ENCODE results near the gene SOX9. TPM values are rescaled to one million over a fixed set of nuclear protein-coding genes. Genes with fewer than 3 reads are reported as not detected.
A peak's percentile ranks its signal among the peaks of the same experiment; 100 is the strongest.

SOX9 gene
- polyA plus RNA-seq, 1 donor (not counting 4 experiments of a cell fraction or from before 2014, with no cell fraction given), result 15.8 TPM

DNA sequence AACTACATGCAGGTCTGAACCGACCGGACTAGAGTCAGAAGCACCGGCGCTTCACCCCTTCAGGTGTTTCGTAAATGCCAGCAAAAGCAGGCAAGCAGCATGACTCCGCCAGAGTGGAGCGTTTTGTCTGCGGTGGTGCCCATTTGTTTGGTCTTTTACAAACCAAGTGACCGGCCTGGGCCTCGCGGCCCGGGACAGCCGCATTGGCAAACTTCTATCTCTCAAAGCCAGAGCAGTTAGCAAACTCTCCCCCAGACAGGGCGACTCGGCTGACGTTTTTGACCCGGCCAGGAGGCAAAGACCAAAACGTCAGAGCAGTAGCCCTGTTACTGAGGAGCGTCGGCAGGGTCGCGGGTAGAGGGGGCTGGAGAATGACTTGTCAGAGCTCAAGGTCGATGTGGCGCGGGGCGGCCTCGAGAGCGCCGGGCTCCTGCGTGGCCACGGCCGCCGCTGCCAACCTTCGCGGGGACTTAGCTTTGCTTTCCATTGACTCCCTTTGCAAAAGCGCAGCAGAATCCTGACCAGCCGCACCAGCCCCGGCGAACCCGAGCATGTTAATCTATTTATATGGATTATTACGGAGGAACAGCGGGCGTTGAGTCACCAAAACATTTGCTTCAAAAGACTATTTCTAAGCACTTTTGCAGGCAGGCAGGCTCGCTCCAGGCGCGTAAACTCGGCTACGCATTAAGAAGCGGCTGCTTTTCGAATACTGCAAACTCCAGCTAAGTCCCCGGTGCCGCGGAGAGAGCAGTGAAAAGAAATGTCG is 763 bp upstream of the SOX9 start:
- H3K9me1 ChIP-seq (ENCODE audit: control insufficient read depth, extremely low read depth, insufficient read depth, low read length), result peaks cover 4% of the 10 kb centered on the region
- peak overlapping the region; percentile 83 for H2AFZ ChIP-seq (ENCODE audit: control insufficient read depth, low read length)
- H3K4me1 ChIP-seq (ENCODE audit: control insufficient read depth, extremely low read depth, insufficient read depth, low read length), result peaks cover 43% of the 10 kb centered on the region
- FAIRE-seq (peak; percentile 46), DNase-seq (ENCODE audit: low read depth, low spot score) (no peak)
- dilution Hi-C loops (cut with MboI; ENCODE audit: extremely low pct_ligation_motif_present, low sequenced_read_pairs), result no loop called here
- peak overlapping the region; percentile 98 for H3K4me2 ChIP-seq (ENCODE audit: control insufficient read depth, extremely low read depth, insufficient read depth, low read depth, low read length)
- TF ChIP-seq EZH2 (IDR thresholded peaks at IDR 0.05; ENCODE audit: low read length), result no peak
- TF ChIP-seq, protein P1, sequence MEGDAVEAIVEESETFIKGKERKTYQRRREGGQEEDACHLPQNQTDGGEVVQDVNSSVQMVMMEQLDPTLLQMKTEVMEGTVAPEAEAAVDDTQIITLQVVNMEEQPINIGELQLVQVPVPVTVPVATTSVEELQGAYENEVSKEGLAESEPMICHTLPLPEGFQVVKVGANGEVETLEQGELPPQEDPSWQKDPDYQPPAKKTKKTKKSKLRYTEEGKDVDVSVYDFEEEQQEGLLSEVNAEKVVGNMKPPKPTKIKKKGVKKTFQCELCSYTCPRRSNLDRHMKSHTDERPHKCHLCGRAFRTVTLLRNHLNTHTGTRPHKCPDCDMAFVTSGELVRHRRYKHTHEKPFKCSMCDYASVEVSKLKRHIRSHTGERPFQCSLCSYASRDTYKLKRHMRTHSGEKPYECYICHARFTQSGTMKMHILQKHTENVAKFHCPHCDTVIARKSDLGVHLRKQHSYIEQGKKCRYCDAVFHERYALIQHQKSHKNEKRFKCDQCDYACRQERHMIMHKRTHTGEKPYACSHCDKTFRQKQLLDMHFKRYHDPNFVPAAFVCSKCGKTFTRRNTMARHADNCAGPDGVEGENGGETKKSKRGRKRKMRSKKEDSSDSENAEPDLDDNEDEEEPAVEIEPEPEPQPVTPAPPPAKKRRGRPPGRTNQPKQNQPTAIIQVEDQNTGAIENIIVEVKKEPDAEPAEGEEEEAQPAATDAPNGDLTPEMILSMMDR (optimal IDR thresholded peaks at IDR 0.05 in 1 of 3, IDR thresholded peaks at IDR 0.05 in 1 of 3, conservative IDR thresholded peaks at IDR 0.05 in 1 of 3; ENCODE audit: extremely low read depth in 1 of 3, insufficient read depth in 2 of 3, low read length in 3 of 3), result no peak
- H3K9me3 ChIP-seq (ENCODE audit: control insufficient read depth, low read depth, low read length), result no peaks in the 10 kb centered on the region
- H3K79me2 ChIP-seq (ENCODE audit: control insufficient read depth, insufficient read depth, low read length), result peaks cover 30% of the 10 kb centered on the region
- H3K27me3 ChIP-seq (ENCODE audit: control insufficient read depth, extremely low read depth, insufficient read depth, low read length), result peaks cover 19% of the 10 kb centered on the region
- peak overlapping the region; percentile 84 for H3K9ac ChIP-seq (ENCODE audit: control insufficient read depth, extremely low read depth, insufficient read depth, low read length)
- H3K36me3 ChIP-seq (ENCODE audit: control insufficient read depth in 2 of 2, extremely low read depth in 1 of 2, insufficient read depth in 2 of 2, low read length in 2 of 2), result peaks cover 6 to 16% of the 10 kb centered on the region in 2 experiments
- peak overlapping the region; percentile 83 for H3K27ac ChIP-seq (ENCODE audit: control insufficient read depth, insufficient read depth, low read length)
- peaks cover 28% of the 10 kb centered on the region for H4K20me1 ChIP-seq (ENCODE audit: control insufficient read depth, extremely low read depth, insufficient read depth, low read length)
- peak overlapping the region; percentile 77 to 91 (median 80) for H3K4me3 ChIP-seq (ENCODE audit: control insufficient read depth in 2 of 3, extremely low read depth in 1 of 3, insufficient read depth in 2 of 3, low read depth in 1 of 3, low read length in 3 of 3)

DNA sequence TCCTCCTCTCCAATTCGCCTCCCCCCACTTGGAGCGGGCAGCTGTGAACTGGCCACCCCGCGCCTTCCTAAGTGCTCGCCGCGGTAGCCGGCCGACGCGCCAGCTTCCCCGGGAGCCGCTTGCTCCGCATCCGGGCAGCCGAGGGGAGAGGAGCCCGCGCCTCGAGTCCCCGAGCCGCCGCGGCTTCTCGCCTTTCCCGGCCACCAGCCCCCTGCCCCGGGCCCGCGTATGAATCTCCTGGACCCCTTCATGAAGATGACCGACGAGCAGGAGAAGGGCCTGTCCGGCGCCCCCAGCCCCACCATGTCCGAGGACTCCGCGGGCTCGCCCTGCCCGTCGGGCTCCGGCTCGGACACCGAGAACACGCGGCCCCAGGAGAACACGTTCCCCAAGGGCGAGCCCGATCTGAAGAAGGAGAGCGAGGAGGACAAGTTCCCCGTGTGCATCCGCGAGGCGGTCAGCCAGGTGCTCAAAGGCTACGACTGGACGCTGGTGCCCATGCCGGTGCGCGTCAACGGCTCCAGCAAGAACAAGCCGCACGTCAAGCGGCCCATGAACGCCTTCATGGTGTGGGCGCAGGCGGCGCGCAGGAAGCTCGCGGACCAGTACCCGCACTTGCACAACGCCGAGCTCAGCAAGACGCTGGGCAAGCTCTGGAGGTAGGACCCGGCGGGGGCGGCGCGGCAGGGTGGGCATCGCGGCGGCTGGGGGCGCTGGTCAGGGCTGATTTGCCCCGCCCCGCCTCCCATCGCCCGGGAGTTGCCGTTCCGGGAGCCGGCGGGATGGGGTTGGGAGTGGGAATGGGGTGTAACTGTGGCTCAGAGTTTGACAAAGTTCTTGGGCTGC is 567 bp downstream of the SOX9 start:
- DNase-seq (ENCODE audit: low read depth, low spot score), result no peak
- TF ChIP-seq EZH2 (IDR thresholded peaks at IDR 0.05; ENCODE audit: low read length), result no peak
- TF ChIP-seq, protein P1 (optimal IDR thresholded peaks at IDR 0.05 in 1 of 3, IDR thresholded peaks at IDR 0.05 in 1 of 3, conservative IDR thresholded peaks at IDR 0.05 in 1 of 3; ENCODE audit: extremely low read depth in 1 of 3, insufficient read depth in 2 of 3, low read length in 3 of 3), result peak in 1 of 3 experiments; percentile 1
- Histone ChIP-seq H3K27ac (ENCODE audit: control insufficient read depth, insufficient read depth, low read length) (peak overlapping the region; percentile 79), H3K36me3 (ENCODE audit: control insufficient read depth in 2 of 2, extremely low read depth in 1 of 2, insufficient read depth in 2 of 2, low read length in 2 of 2) (peaks cover 7 to 18% of the 10 kb centered on the region in 2 experiments), H4K20me1 (ENCODE audit: control insufficient read depth, extremely low read depth, insufficient read depth, low read length) (peaks cover 31% of the 10 kb centered on the region), H3K4me1 (ENCODE audit: control insufficient read depth, extremely low read depth, insufficient read depth, low read length) (peaks cover 54% of the 10 kb centered on the region), H3K79me2 (ENCODE audit: control insufficient read depth, insufficient read depth, low read length) (peaks cover 30% of the 10 kb centered on the region), H3K9me1 (ENCODE audit: control insufficient read depth, extremely low read depth, insufficient read depth, low read length) (peaks cover 4% of the 10 kb centered on the region), H3K9ac (ENCODE audit: control insufficient read depth, extremely low read depth, insufficient read depth, low read length) (peak overlapping the region; percentile 93), H3K9me3 (ENCODE audit: control insufficient read depth, low read depth, low read length) (no peaks in the 10 kb centered on the region), H2AFZ (ENCODE audit: control insufficient read depth, low read length) (peak overlapping the region; percentile 9), H3K4me2 (ENCODE audit: control insufficient read depth, extremely low read depth, insufficient read depth, low read depth, low read length) (peak overlapping the region; percentile 66), H3K27me3 (ENCODE audit: control insufficient read depth, extremely low read depth, insufficient read depth, low read length) (peaks cover 11% of the 10 kb centered on the region), H3K4me3 (ENCODE audit: control insufficient read depth in 2 of 3, extremely low read depth in 1 of 3, insufficient read depth in 2 of 3, low read depth in 1 of 3, low read length in 3 of 3) (peak overlapping the region; percentile 77 to 94 (median 91))
- no peak for FAIRE-seq
- dilution Hi-C loops (cut with MboI; ENCODE audit: extremely low pct_ligation_motif_present, low sequenced_read_pairs), result no loop called here

Measured in keratinocyte (primary cell).